Activated CD8-positive, alpha-beta memory T cell treated with anti-CD3 and anti-CD28 coated beads for 48 hours (primary cell): ENCODE results near the gene VPS4A.
A peak's percentile ranks its signal among the peaks of the same experiment; 100 is the strongest.
"Not testable (repeated sequence)": the region's sequence is repeated elsewhere in the genome, so short reads cannot be mapped to it uniquely, and the experiment has no call there.

ENCODE experiments used
- DNase-seq, 3 experiments: peaks; one replicate each; pipeline ENCODE4 v3.0.0-alpha.2; 2020; ENCODE audit warnings: low read depth in 2 of 3, low spot score in 2 of 3

Gene VPS4A

DNA sequence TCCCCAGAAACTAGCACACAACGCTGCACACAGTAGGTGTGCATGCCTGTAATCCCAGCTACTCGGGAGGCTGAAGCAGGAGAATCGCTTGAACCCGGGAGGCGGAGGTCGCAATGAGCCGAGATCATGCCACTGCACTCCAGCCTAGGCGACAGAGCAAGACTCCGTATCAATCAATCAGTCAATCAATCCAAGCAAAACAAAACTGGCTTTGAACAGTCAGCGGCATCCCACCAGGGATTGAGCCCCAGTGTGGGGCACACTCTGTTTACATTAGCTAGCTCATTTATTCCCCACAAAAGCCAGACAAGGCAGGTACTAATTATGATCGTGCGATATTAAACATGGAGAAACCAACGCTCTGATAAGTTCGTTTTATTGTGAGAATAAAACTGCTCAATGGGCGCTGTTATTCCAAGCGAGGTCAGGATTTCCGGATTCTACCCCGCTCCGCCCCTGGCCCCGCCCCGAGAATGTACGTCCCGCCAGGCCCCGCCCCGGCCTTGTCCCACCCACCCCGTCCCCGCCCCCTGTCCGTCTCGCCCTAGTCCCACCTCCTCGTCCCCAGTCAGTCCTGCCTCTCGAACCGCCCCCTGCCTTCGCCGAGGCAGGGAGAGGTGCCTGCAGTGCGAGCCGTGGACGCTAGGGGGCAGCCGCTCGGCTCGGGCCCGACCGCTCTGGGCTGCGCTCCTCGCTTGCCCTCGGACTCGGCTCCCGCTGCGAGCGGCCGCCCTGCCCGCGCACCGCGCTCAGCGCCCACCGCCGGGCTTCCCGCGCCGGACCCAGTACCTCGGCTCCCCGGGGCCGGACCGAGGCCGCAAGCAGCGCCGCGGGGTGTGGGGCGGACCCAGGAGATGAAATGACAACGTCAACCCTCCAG is at the start of gene VPS4A:
TSS of gene VPS4A (plus strand) at position 698 of the 880 bp plus-strand sequence. CDS start at position 860, 162 bp downstream.
- DNase-seq = peak; percentile 97 to 99 (median 98)

DNA sequence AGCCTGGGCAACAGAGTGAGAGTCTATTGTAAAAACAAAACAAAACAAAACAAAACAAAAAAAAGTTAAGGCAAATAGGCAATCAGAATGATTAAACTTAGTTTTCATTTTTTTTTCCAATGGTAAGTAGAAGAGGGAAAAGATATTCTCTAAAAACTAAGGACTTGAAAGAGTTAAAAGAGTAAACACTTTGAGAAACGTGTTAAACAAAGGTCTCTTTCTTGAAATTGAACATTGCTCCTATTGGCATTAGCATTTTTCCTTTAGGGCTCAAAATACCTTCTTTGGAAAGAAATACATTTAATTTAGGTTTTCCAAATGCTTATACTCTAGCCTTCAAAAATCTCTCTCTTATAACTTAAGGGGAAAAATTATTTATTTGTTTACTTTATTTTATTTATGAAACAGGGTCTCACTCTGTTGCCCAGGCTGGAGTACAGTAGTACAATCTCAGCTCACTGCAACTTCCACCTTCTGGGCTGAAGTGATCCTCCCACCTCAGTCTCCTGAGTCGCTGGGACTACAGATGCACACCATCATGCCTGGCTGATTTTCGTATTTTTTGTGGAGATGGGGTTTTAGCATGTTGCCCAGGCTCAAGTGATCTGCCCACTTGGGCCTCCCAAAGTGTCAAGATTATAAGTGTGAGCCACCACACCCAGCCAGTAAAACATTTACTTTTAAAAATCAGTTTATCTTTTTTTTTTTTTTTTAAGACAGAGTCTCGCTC is 44.7 kb upstream of the VPS4A start:
- no peak for DNase-seq

GRCh38 chr16:69267633-69268032 is 43.5 kb upstream of the VPS4A start:
- DNase-seq = no peak

- DNase-seq = no peak
These were observed 40.8 kb upstream of the VPS4A start for GRCh38 chr16:69270395-69270794.

GRCh38 chr16:69270831-69271230 is 40.3 kb upstream of the VPS4A start:
- no peak for DNase-seq

- no peak for DNase-seq
These were observed 38.1 kb upstream of the VPS4A start for GRCh38 chr16:69273009-69273408.

GRCh38 chr16:69274699-69275235 is 36.4 kb upstream of the VPS4A start:
- no peak for DNase-seq

DNA sequence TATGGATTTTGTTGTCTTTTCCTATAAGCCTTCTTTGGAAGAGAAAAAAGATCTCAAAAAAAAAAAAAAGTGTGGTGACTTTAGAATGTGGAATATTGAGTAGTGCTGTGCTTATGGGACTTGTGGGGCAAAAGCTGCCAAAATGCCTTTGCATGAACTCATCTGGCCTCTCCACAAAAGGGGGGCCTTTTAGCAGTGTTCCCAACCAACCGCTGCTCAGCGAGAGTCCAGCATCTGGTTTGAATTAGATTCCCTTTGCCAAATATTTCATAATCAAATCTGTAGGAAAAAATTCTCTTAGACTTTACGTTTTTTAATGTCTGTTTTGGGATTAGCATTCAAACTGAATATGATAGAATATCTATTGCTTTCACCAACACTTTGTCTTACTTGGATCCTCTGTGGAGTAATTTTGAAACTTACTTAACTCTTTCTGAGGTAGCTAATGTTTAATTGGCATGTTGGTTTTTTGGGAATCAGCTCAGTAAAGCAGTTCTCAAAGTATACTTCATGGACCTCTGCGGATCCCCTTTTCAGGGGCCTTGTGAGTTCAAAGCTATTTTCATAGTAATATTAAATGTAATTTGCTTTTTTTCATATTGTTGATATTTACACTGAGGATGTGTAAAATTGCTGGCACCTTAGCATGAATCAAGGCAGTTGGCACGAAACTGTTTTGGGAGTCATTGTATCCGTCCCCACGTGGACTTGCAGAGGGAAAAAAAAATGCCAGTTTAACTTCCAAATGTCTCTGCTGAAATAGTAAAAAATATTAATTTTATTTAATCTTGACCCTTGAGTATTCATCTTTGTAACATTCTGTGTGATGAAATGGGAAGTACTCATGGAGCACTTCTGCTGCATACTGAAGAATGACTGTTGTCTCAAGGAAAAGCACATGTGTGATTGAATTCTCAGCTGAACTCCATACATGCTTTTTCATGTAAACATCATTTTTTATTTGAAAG is 34.7 kb upstream of the VPS4A start:
- no peak for DNase-seq

GRCh38 chr16:69277413-69277812 is 33.7 kb upstream of the VPS4A start:
- no peak for DNase-seq

DNA sequence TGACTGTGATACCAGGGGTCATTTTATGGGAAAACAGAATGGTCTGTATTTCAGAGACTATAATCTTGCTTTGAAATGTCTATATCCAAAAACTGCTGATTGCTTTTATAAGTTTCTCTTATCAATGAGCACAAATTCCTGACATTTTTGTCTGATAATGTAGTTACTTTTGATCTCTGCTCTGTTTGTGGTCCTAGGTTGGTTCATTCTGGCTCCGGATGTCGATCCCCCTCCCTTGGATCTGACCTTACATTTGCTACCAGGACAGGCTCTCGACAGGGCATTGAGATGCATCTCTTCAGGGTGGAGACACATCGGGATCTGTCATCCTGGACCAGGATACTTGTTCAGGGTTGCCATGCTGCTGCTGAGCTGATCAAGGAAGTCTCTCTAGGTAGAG is 27.3 kb upstream of the VPS4A start:
- DNase-seq = no peak

- no peak for DNase-seq
These were observed 25.9 kb upstream of the VPS4A start for GRCh38 chr16:69285240-69285639.

DNA sequence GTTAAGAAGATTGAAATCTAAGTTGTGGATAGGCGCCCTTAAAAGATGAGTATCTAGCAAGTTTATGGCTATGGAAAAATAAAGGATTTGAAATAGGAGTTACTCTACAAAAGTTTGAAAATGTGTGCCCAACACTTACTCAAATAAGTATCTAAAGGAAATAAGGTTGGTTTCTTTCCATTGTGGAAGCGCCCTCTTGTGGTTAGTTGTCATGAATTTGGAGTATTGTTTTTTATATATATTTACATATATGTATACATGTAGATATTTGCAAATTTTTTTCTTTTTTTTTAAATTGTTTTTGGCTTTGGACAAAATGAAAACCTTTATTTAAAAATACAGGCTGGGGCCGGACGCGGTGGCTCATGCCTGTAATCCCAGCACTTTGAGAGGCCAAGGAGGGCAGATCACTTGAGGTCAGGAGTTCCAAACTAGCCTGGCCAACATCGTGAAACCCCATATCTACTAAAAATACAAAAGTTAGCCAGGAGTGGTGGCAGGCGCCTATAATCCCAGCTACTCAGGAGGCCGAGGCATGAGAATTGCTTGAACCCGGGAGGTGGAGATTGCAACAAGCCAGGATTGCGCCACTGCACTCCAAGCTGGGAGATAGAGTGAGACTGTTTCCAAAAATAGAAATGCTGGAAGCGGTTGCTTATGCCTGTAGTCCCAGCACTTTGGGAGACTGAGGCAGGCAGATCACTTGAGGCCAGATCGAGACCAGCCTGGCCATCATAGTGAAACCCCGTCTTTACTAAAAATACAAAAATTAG is 24.0 kb upstream of the VPS4A start:
- no peak for DNase-seq

- DNase-seq = not testable (repeated sequence)
These were observed 19.5 kb upstream of the VPS4A start for GRCh38 chr16:69291657-69292056.

GRCh38 chr16:69293401-69293800 is 17.7 kb upstream of the VPS4A start:
- no peak for DNase-seq

DNA sequence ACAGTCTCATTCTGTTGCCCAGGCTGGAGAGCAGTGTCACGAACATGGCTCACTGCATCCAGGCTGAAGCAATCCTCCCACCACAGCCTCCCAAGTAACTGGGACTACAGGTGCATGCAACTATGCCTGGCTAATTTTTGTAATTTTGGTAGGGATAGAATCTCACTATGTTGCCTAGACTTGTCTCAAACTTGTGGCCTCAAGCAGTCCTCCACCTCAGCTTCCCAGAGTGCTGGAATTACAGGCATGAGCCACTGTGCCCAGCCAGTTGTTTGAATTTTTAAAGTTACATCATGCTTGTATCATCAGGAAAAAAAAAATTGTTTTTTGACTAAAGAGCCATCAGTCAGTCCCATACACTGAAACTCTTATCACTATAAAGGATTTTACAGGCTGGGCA is 17.1 kb upstream of the VPS4A start:
- no peak for DNase-seq

- DNase-seq = not testable (repeated sequence)
These were observed 14.4 kb upstream of the VPS4A start for GRCh38 chr16:69296771-69297170.

DNA sequence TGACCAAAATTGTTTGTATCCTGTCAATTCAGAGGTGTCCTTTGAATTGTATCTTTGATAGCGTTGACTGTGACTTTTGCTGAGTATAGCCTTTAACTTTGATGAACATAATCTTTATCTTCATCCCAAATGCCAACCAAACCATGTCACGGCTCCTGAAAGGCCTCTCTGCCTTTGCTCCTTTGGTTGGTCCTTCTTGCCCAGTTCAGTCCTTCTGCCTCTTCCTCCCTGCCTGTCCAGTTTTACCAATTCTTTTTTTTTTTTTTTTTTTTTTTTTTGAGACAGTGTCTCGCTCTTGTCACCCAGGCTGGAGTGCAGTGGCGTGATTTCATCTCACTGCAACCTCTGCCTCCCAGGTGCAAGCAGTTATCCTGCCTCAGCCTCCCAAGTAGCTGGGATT is 12.9 kb upstream of the VPS4A start:
- no peak for DNase-seq

- no peak for DNase-seq
These were observed 10.0 kb upstream of the VPS4A start for GRCh38 chr16:69301187-69301586.

DNA sequence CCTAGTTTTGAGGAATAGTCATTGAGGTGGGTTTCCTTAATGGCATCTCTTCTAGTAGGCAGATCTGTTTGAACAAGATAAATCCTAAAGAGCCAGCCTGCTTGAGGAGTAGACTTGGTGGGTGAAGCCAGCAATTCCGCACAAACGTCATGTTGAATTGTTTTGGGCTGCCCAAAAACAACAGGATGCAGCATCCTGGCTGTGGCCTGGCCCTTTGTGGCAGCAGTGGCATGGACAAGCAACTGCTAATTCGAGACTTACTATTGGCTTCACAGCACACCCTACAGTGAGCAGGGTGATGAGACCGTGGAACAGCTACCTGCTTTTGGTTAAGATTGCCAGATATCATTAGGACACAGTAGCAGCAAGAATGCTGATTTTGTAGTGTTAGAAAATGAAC is 9.3 kb upstream of the VPS4A start:
- DNase-seq = no peak

DNA sequence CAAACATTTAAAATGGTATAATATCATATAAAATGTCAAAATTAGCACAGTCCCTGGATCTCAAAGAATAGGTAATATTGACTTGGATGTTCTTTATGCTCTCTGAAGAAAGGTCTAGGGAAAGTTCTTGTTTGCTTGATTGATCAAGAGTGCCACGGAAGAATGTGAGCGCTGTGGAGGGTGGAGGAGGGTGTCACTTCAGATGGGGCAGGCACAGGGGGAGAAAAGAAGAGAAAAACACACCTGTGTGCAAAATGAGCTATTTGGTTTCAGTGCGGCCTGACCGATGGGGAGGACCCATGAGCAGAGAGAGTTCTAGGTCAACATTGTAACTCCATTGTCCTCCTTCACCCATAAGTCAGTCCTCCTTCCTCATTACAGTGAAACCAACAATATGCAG is 8.8 kb upstream of the VPS4A start:
- DNase-seq = no peak
